Skeletal muscle cell (primary cell): ENCODE data around the gene SLC7A5.
A peak's percentile ranks its signal among the peaks of the same experiment; 100 is the strongest.
"Not testable (repeated sequence)": the region's sequence is repeated elsewhere in the genome, so short reads cannot be mapped to it uniquely, and the experiment has no call there.

Source experiments
- DNase-seq: peaks from one replicate; pipeline ENCODE4 v3.0.0-alpha.2; 2010; ENCODE audit warnings: low read depth
- H3K4me3 ChIP-seq: 2 replicates; pipeline ENCODE4 v1.5.1; 2011; ENCODE audit warnings: low read depth, mild to moderate bottlenecking, control low read depth, low read length, moderate library complexity

The SLC7A5 gene

GRCh38 chr16:87809150-87809902, 60.0 kb downstream of the SLC7A5 start:
- H3K4me3 ChIP-seq, result no peak overlapping the region
- no peak for DNase-seq

DNA sequence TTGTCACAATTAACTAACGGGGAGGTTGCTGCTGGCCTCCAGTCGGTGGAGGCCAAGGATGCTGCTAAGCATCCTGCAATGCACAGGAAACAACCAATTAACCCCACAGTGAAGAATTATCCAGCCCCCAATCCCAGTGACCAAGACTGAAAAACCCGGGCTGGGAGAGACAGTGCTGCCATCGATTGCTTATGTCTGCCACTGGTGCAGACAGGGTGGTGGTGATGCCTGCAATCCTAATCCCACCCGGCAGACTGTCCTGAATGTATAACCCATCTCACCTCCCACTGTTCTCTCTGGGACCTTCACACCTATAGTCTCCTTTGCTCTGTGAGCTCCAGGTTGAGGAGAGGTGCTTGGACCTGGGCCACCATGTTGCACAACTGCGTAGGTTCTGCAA, 61.2 kb downstream of the SLC7A5 start:
- no peak for DNase-seq
- H3K4me3 ChIP-seq, result no peak overlapping the region

- peak overlapping the region; percentile 41 for H3K4me3 ChIP-seq
- peak; percentile 64 for DNase-seq
Observed at GRCh38 chr16:87806641-87807546, 62.4 kb downstream of the SLC7A5 start.

DNA sequence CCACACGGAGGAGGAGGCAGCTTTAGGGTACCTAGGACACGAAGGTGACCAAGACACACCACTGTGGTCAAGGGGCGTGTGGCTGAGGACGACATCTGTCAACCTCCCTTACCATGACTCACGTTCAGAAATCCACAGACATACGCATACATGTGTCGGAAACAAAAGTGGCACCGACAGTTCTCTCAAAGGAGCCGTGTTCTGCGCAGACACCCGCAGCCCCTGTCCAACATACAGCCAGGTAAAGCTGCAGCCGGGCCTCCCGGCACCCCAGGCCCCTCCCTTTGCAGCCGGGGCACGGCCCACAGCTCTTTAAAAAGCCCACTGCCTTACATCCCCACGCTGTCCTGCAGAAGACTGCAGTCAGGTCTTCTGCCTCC, 63.1 kb downstream of the SLC7A5 start:
- no peak for DNase-seq
- peak overlapping the region; percentile 41 for H3K4me3 ChIP-seq

DNA sequence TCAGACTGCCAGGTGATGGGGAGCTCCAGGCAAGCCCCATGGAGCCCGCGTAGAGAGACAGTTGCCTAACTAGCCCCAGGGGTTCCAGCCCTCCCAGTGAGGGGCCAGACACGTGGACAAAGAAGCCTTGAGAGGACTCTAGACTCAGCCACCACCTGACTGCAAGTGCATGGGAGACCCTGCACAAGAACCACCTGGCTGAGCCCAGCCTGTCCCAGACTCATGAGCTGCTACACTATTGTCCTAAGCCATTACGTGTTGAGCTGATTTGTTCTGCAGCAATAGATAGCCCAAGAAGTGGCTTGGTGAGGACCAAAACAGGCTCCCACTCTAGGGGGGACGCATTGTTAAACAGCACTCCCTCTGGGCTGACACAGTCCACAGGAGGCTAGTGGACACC, 65.9 kb downstream of the SLC7A5 start:
- DNase-seq, result no peak
- H3K4me3 ChIP-seq, result no peak overlapping the region

DNA sequence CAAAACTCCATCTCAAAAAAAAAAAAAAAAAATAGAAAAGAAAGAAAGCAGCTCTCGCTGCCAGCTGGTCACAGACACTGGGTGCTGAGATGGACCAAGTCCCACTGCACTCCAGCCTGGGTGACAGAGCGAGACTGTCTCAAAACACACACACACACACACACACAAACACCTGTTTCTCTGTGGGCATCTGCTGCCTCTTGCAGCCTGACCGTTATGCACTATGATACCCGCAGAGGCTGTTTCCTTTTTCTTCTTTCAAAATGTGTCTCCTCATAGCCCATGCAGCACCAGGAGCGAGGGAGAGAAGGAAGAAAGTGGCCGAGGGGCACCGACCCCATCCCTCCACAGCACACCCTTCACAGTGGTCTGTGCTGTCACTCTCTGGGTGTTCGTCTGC, 66.6 kb downstream of the SLC7A5 start:
- no peak overlapping the region for H3K4me3 ChIP-seq
- DNase-seq, result no peak

GRCh38 chr16:87801679-87802259, 67.5 kb downstream of the SLC7A5 start:
- no peak overlapping the region for H3K4me3 ChIP-seq
- no peak for DNase-seq

DNA sequence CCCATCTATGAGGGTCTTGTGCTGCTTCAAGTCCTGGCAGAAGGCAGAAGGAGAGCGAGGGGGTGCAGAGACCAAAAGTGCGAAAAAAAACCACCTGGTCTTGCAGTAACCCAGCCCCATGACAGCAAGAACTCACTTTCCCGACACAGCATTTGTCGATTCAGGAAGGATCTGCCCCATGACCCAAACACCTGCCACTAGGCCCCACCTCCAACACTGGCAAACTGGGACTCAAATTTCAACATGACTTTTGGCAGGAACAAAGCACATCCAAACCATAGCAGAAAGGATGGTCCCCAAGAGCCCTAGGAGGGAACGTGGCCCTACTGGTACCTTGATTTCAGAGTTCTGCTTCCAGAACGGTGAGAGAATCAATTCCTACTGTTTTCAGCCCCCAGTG, 68.8 kb downstream of the SLC7A5 start:
- no peak overlapping the region for H3K4me3 ChIP-seq
- no peak for DNase-seq

DNA sequence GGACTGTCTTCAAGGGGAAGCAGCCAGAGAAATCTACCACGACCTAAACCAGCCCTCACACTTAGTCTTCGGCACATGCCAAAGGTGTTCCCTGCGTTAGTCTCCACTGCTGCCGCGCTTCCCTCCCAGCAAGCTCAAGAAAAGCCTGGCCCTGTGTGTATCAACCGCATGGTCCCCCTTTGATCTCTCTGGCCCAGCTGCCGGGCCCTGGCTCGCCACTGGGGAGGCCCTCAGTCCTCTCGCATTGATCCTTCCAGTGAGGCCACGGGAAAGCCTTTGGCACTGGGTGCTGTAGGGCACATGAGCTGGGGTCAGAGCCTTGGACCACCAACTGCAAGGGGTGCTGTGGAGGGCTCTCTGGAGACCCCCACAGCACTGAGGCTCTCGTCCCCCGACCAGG, 74.0 kb downstream of the SLC7A5 start:
- no peak overlapping the region for H3K4me3 ChIP-seq
- DNase-seq, result no peak

- no peak for DNase-seq
- no peak overlapping the region for H3K4me3 ChIP-seq
Observed at GRCh38 chr16:87794485-87795078, 74.7 kb downstream of the SLC7A5 start.

DNA sequence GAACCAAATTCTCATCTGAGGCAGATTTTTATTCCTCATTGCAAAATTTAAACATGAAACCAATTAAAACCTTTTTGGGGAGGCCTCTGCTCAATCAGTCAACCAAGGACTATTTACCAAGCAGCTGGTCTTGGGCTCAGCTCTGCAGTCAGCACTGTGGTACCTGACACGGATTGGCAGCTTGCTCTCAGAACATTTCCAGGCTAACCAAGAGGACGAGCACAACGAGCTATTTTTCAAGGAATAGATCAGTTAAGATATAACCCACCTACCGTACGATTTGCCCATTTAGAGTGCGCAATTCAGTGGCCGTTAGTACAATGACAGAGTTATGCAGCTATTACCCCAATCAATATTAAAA, 77.1 kb downstream of the SLC7A5 start:
- DNase-seq, result no peak
- no peak overlapping the region for H3K4me3 ChIP-seq

DNA sequence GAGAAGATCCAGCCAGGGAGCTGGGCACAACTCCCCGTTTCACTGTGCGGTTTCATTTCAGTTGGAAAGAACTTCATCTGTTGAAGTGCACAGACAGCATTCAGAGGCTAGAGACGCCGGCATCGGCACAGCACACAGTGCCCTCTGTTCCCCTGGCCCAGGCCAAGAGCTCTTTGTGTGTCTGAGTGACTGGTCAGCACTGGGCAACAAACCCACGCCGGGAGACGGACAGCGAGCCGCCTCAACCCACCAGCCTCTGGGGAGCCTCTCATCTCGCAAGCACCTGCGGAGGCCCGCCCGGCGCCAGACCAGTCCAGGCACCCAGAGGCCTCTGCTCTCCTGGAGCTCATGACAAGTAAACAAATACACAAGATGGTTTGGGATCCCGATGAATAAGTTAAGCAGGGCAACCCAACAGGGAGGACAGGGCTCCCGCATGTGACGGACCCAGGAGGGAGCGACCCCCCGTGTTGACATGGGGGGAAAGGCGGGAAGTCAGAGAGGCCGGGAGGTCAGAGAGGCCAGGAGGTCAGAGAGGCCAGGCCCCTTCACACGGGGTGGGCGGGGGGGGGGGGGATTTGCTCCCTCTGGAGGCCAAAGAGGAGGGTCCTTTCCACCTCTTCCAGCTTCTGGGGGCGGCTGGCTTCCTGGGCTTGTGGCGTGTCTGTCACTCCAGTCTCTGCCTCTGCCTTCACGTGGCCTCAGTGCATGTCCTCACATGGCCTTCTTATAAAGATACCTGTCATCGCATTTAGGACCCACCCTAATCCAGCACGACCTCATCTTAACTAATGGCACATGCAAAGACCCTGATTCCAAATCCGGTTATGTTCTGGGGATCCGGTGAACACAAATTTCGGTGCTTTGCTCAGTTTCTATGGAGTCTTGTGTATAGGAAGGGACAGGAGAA, 77.8 kb downstream of the SLC7A5 start:
- no peak for DNase-seq
- no peak overlapping the region for H3K4me3 ChIP-seq

DNA sequence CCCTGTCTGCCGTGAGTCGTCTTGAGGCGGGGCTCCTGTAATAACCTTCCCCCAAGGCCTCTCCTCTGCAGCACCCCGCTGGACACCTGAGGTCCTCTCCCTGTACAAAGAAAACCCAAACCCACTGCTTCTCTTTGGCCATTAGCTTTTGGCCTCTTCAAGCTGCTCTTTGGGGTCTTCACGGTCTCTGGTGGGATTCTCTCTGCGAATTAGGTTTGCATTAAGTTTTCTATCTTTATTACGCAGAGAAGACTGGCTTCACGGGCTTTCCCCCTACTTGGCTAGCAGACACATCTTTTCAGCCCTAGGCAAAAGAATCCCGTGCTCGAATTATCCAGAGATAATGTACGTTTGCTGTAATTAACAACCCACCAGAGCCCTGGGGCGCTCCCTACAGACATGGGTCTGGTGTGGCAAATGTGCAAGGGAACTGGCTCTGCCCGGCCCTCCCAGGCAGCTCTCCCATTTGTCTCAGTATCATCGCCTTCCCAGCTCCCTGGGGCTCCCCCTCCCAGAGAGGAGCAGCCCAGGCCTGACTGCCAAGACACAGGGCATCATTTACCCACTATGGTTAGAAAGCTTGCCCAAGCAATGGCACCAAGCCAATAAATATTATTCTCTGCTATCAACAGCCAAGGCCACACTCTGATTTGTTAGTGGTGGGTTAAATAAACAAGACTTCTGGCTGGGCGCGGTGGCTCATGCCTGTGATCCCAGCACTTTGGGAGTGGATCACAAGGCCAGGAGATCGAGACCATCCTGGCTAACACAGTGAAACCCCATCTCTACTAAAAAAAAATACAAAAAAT, 78.8 kb downstream of the SLC7A5 start:
- no peak for DNase-seq
- H3K4me3 ChIP-seq, result no peak overlapping the region

- no peak overlapping the region for H3K4me3 ChIP-seq
- no peak for DNase-seq
Observed at GRCh38 chr16:87789437-87790291, 79.6 kb downstream of the SLC7A5 start.

DNA sequence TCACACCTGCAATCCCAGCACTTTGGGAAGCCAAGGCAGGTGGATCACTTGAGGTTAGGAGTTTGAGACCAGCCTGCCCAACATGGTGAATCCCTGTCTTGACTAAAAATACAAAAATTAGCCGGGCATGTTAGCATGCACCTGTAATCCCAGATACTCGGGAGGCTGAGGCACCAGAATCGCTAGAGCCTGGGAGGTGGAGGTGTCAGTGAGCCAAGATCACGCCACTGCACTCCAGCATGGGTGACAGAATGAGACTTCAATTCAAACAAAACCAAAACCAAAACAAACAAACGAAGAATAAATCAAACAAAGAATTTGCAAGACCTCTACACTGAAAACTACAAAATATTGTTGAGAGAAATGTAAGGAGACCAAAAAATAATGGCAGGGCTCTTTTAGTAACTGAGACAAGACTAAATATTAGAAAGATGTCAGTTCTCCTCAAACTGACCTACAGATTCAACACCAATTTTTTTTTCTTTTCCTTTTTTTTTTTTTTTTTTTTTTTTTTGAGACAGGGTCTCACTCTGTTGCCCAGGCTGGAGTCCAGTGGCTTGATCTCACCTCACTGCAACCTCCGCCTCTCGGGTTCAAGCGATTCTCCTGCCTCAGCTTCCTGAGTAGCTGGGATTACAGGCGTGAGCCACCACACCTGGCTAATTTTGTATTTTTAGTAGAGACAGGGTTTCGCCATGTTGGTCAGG, 80.4 kb downstream of the SLC7A5 start:
- H3K4me3 ChIP-seq, DNase-seq: not testable (repeated sequence)

GRCh38 chr16:87787451-87788091, 81.7 kb downstream of the SLC7A5 start:
- DNase-seq, H3K4me3 ChIP-seq: not testable (repeated sequence)
